Right atrium auricular region (tissue), 2 donors: ENCODE measurements around the gene DTX1. TPM values are rescaled to one million over a fixed set of nuclear protein-coding genes. Genes with fewer than 3 reads are reported as not detected.

Experiments used
- DNase-seq: peaks from one replicate; pipeline ENCODE4 v3.0.0-alpha.2; 2019; ENCODE audit warnings: low spot score
- H3K27ac ChIP-seq, 2 donors: fragments of 200-600 bp; sonication (generic); 1 replicate in 1 of 2; 2 replicates in 1 of 2; pipeline ENCODE4 v1.5.1; 2016 to 2019
- H3K27me3 ChIP-seq, 2 donors: fragments of 200-600 bp; sonication (generic); one replicate each; pipeline versions ENCODE4 v1.5.1 to v1.6.0; 2017 to 2019
- H3K36me3 ChIP-seq: fragments of 200-600 bp; sonication (generic); one replicate; pipeline ENCODE4 v1.5.1; 2016
- H3K4me1 ChIP-seq, 2 donors: fragments of 200-600 bp; sonication (generic); one replicate each; pipeline versions ENCODE4 v1.5.1 to v1.6.0; 2017 to 2019
- H3K4me3 ChIP-seq, 2 donors: fragments of 200-600 bp; sonication (generic); 1 replicate in 1 of 2; 2 replicates in 1 of 2; pipeline ENCODE4 v1.5.1; 2017 to 2019; ENCODE audit warnings: mild to moderate bottlenecking in 1 of 2, moderate library complexity in 1 of 2
- H3K9me3 ChIP-seq, 2 donors: fragments of 200-600 bp; sonication (generic); one replicate each; pipeline ENCODE4 v1.5.1; 2019
- total RNA-seq, 2 donors: library from RNA; depleted of rRNA; stranded (reverse); fragments of >200 nt; gene quantifications; one replicate each; pipeline ENCODE4 v1.1.0, GENCODE V29; 2016
- TF ChIP-seq, protein P1 (sequence below), 2 donors: fragments of 200-600 bp; sonication (generic); IDR thresholded peaks; one replicate each; pipeline ENCODE4 v1.5.1; 2019; ENCODE audit warnings: antibody characterized with exemption in 2 of 2

DTX1 gene
- total RNA-seq, 2 donors from 2014 or later, result 1.2 to 4.0 TPM

DNA sequence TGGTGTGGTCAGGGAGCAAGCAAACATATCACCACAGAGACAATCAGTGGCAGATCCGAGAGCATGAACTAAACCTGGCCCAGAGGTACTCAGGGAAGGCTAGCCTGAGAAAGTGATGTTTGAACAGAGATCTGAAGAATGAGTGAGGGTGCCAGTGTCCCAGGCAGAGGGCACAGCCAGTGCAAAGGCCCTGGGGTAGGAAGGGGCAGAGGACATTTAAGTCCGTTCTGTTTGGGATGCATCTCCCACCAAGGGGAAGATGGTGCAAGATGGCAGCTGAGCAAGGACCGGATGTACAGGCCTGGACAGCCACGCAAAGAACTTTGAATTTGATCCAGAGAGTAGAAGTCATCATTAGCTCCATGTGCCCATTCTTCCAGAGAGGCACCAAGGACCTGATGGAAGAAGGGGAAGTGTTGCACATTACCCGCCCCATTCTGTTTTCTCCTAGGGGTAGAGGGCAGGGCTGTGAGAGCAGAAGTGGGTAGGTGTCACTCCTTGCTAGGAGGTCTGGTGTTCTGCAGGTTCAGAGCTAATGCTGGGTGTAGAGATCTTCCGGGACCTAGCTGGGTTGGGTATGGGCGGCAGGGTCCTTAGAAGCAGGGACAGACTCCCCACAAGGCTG lies 3.9 kb downstream of the DTX1 start:
- peaks cover 0 to 14% of the 10 kb centered on the region in 2 donors for H3K4me1 ChIP-seq
- H3K4me3 ChIP-seq, result no peak overlapping the region
- DNase-seq, result no peak
- H3K27ac ChIP-seq, result no peak overlapping the region
- H3K27me3 ChIP-seq, result peaks cover 2 to 6% of the 10 kb centered on the region in 2 donors
- no peaks in the 10 kb centered on the region for H3K36me3 ChIP-seq
- H3K9me3 ChIP-seq, result no peaks in the 10 kb centered on the region
- TF ChIP-seq, protein P1, sequence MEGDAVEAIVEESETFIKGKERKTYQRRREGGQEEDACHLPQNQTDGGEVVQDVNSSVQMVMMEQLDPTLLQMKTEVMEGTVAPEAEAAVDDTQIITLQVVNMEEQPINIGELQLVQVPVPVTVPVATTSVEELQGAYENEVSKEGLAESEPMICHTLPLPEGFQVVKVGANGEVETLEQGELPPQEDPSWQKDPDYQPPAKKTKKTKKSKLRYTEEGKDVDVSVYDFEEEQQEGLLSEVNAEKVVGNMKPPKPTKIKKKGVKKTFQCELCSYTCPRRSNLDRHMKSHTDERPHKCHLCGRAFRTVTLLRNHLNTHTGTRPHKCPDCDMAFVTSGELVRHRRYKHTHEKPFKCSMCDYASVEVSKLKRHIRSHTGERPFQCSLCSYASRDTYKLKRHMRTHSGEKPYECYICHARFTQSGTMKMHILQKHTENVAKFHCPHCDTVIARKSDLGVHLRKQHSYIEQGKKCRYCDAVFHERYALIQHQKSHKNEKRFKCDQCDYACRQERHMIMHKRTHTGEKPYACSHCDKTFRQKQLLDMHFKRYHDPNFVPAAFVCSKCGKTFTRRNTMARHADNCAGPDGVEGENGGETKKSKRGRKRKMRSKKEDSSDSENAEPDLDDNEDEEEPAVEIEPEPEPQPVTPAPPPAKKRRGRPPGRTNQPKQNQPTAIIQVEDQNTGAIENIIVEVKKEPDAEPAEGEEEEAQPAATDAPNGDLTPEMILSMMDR (IDR thresholded peaks at IDR 0.05), result no peak

DNA sequence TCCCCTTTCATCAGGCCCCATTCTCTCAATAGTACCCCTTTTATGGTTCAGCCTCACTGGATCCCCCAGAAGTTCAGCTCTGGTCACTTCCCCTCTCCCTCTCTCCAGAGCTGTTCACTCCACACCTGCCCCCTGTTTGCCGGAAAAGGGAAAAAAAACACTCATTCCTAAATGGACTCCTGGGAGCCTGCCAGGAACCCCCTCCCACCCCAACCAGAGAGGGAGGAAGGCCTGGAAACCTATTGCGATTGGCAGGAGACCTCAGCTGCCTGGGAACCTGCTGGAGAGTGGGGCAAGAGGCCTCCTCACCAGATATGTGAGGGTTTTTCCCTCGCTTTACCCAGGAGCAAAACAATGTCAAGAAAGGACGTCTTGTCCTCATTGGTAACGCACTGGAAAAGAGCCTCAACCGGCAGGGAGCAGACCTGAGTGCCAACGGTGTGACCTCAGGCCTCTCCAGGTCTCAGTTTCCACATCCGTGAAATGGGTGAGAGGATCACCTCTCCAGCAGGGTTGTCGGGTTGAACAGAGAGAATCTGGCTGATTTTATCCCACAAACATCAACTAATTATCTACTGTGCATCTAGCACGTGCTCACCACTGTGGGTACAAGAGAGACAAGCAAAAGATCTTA lies 4.6 kb downstream of the DTX1 start:
- Histone ChIP-seq H3K27me3 (peaks cover 2 to 6% of the 10 kb centered on the region in 2 donors), H3K27ac (no peak overlapping the region), H3K36me3 (no peaks in the 10 kb centered on the region), H3K4me3 (no peak overlapping the region), H3K4me1 (peaks cover 0 to 14% of the 10 kb centered on the region in 2 donors), H3K9me3 (no peaks in the 10 kb centered on the region)
- TF ChIP-seq, protein P1 (IDR thresholded peaks at IDR 0.05), result no peak
- no peak for DNase-seq

DNA sequence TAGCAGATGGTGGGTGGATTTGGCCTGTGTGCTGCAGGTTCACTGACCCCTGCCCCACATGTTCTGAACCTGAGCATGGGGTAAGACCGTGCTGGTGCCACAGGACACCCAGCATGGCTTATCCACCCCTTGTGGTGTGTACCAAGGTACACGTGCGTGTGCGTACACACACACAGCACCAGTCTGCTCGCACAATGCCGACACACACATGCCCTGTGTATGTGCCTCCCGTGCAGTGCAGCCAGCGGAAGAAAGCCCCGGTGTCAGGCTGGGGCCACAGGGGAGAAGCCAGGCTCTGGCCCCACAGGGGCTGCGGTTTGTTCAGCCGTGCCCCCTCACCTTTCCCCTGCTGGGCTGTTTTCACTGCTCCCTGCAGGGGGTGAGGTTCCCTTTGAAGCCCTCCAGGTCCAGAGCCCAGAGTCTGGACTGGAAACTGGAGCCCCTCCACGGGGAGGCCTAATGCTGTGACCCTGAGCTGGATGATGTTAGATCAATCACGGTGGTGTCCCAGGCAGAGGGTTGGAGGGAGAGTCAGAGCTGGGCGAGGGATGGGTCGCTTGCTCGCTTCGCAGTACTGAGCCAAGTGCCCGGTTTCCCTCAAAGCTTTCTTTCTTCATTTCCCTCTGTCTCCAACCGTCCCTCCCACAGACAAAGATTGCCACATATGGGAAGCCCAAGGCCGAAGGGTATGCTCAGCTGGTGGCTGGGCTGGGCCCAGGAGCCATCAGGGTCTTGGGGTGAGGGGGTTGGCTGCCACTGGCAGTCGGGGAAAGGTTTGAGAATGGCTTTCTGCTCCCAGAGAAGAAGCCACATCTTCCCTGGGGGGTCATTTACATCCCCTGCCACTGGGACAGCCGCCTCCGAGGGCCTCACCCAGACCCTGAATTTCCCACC lies 6.2 kb downstream of the DTX1 start:
- TF ChIP-seq, protein P1 (IDR thresholded peaks at IDR 0.05), result no peak
- no peaks in the 10 kb centered on the region for H3K9me3 ChIP-seq
- H3K27ac ChIP-seq, result no peak overlapping the region
- no peaks in the 10 kb centered on the region for H3K36me3 ChIP-seq
- DNase-seq, result no peak
- peaks cover 0 to 2% of the 10 kb centered on the region in 2 donors for H3K27me3 ChIP-seq
- H3K4me1 ChIP-seq, result no peaks in the 10 kb centered on the region
- no peak overlapping the region for H3K4me3 ChIP-seq

DNA sequence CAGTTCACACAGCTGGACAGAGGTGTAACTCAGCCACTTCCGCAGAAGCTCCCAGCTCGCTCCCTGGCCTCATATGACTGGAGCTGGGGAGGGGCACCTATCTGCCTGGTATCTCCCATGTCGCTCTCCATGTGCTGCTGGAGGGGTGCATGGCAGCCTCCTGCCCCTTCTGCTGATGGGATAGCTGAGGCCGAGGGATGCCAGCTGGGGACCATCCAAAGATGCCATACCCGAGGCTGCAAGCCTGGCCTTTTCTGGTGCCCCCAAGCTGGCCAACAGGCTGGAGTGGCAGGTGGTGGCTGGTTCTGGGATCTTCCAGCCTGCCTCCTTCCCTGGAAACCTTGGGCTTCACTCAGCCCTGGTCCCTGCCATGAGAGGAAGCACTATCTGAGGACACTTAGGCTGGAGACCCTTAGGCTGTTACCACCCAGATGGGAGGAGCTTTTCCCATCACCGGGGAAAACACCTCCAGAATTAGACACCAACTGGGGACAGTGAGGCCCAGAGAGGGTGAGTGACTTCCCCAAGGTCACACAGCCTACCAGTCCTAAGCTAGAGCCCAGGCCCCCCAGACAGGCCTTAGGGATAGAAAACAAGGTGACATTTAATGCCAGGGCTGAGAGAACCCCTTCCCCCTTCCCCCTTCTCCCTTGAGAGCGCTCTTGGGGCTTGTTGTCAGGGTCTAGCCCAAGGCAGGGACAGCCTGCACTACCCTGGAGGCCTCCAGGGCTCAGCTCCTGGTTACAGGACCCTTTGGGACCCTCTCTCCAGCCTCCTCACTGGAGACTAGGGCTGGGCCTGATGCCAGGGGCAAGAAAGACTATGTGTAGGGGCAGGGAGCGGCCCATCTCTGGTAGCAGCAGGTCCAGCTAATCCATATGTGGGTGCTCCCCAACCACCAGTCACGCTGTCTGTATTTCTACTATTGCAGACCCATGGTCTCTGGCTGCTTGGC lies 7.1 kb downstream of the DTX1 start:
- H3K4me3 ChIP-seq, result no peak overlapping the region
- no peaks in the 10 kb centered on the region for H3K4me1 ChIP-seq
- no peaks in the 10 kb centered on the region for H3K9me3 ChIP-seq
- no peak overlapping the region for H3K27ac ChIP-seq
- H3K27me3 ChIP-seq, result no peaks in the 10 kb centered on the region
- DNase-seq, result no peak
- TF ChIP-seq, protein P1 (IDR thresholded peaks at IDR 0.05), result no peak
- no peaks in the 10 kb centered on the region for H3K36me3 ChIP-seq
